ENCODE data around the gene QARS1. TPM values are rescaled to one million over a fixed set of nuclear protein-coding genes. Genes with fewer than 3 reads are reported as not detected.

QARS1 gene
- polyA plus RNA-seq, 1 donor (not counting 4 experiments of a cell fraction or from before 2014, with no cell fraction given): 131 TPM

DNA sequence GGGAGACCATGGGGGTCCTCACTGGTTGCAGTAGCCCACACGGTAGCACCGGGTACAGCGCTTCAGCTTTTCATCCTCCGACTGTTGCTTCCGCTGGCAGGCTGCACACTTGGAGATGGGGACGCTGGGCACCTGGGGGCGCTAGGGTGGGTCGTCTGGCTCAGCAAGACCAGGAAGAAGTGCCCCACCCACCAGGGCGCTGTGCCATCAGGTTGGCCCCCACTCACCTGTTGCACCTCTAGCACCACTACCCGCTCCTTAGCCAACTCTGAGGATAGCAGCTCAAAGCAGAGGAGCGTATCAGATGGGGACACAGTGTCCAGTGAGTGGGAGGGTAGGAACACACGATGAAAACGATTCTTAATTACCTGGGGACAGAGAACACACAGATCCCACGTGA lies 7.7 kb upstream of the QARS1 start:
- H2AFZ ChIP-seq (ENCODE audit: control insufficient read depth, low read length): no peak overlapping the region
- H3K27me3 ChIP-seq (ENCODE audit: control insufficient read depth, extremely low read depth, insufficient read depth, low read length): no peaks in the 10 kb centered on the region
- no peak overlapping the region for H3K4me2 ChIP-seq (ENCODE audit: control insufficient read depth, extremely low read depth, insufficient read depth, low read depth, low read length)
- H3K9ac ChIP-seq (ENCODE audit: control insufficient read depth, extremely low read depth, insufficient read depth, low read length): no peak overlapping the region
- no peaks in the 10 kb centered on the region for H3K9me1 ChIP-seq (ENCODE audit: control insufficient read depth, extremely low read depth, insufficient read depth, low read length)
- H3K4me1 ChIP-seq (ENCODE audit: control insufficient read depth, extremely low read depth, insufficient read depth, low read length): no peaks in the 10 kb centered on the region
- no peak overlapping the region for H3K27ac ChIP-seq (ENCODE audit: control insufficient read depth, insufficient read depth, low read length)
- H3K9me3 ChIP-seq (ENCODE audit: control insufficient read depth, low read depth, low read length): no peaks in the 10 kb centered on the region
- no peaks in the 10 kb centered on the region for H4K20me1 ChIP-seq (ENCODE audit: control insufficient read depth, extremely low read depth, insufficient read depth, low read length)
- no peak overlapping the region for H3K4me3 ChIP-seq (ENCODE audit: control insufficient read depth in 2 of 3, extremely low read depth in 1 of 3, insufficient read depth in 2 of 3, low read depth in 1 of 3, low read length in 3 of 3)
- no peak for TF ChIP-seq EZH2 (IDR thresholded peaks at IDR 0.05; ENCODE audit: low read length)
- TF ChIP-seq, protein P1, sequence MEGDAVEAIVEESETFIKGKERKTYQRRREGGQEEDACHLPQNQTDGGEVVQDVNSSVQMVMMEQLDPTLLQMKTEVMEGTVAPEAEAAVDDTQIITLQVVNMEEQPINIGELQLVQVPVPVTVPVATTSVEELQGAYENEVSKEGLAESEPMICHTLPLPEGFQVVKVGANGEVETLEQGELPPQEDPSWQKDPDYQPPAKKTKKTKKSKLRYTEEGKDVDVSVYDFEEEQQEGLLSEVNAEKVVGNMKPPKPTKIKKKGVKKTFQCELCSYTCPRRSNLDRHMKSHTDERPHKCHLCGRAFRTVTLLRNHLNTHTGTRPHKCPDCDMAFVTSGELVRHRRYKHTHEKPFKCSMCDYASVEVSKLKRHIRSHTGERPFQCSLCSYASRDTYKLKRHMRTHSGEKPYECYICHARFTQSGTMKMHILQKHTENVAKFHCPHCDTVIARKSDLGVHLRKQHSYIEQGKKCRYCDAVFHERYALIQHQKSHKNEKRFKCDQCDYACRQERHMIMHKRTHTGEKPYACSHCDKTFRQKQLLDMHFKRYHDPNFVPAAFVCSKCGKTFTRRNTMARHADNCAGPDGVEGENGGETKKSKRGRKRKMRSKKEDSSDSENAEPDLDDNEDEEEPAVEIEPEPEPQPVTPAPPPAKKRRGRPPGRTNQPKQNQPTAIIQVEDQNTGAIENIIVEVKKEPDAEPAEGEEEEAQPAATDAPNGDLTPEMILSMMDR (optimal IDR thresholded peaks at IDR 0.05 in 1 of 3, IDR thresholded peaks at IDR 0.05 in 1 of 3, conservative IDR thresholded peaks at IDR 0.05 in 1 of 3; ENCODE audit: extremely low read depth in 1 of 3, insufficient read depth in 2 of 3, low read length in 3 of 3): no peak
- H3K36me3 ChIP-seq (ENCODE audit: control insufficient read depth in 2 of 2, extremely low read depth in 1 of 2, insufficient read depth in 2 of 2, low read length in 2 of 2): peaks cover 56 to 77% of the 10 kb centered on the region in 2 experiments
- DNase-seq (ENCODE audit: low read depth, low spot score) (no peak), FAIRE-seq (no peak)
- dilution Hi-C loops (cut with MboI; ENCODE audit: extremely low pct_ligation_motif_present, low sequenced_read_pairs): no loop called here
- no peaks in the 10 kb centered on the region for H3K79me2 ChIP-seq (ENCODE audit: control insufficient read depth, insufficient read depth, low read length)

DNA sequence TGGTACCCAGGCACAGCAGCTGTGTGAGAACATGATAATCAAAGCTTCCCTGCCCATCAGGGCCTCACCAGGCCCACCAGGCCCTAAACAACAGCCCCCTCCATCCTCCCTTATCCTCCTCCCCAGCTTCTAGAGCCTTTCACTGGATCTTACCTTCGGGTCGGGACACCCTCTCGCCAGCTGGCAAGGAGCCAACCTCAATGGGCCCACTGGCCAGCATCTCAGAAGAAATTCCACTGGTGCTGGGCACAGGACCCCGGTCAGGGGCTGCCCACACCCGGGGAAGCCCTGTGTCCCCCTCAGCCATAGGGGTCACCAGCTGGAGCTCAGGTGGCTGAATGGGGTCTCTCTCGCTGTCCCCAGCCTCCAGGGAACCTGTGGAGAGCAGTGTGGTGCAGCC lies 6.8 kb upstream of the QARS1 start:
- Histone ChIP-seq H3K9me1 (ENCODE audit: control insufficient read depth, extremely low read depth, insufficient read depth, low read length) (no peaks in the 10 kb centered on the region), H3K4me2 (ENCODE audit: control insufficient read depth, extremely low read depth, insufficient read depth, low read depth, low read length) (no peak overlapping the region), H3K9me3 (ENCODE audit: control insufficient read depth, low read depth, low read length) (no peaks in the 10 kb centered on the region), H3K27me3 (ENCODE audit: control insufficient read depth, extremely low read depth, insufficient read depth, low read length) (no peaks in the 10 kb centered on the region), H3K79me2 (ENCODE audit: control insufficient read depth, insufficient read depth, low read length) (no peaks in the 10 kb centered on the region), H3K4me1 (ENCODE audit: control insufficient read depth, extremely low read depth, insufficient read depth, low read length) (no peaks in the 10 kb centered on the region), H3K27ac (ENCODE audit: control insufficient read depth, insufficient read depth, low read length) (no peak overlapping the region), H3K4me3 (ENCODE audit: control insufficient read depth in 2 of 3, extremely low read depth in 1 of 3, insufficient read depth in 2 of 3, low read depth in 1 of 3, low read length in 3 of 3) (no peak overlapping the region), H4K20me1 (ENCODE audit: control insufficient read depth, extremely low read depth, insufficient read depth, low read length) (no peaks in the 10 kb centered on the region), H3K9ac (ENCODE audit: control insufficient read depth, extremely low read depth, insufficient read depth, low read length) (no peak overlapping the region), H2AFZ (ENCODE audit: control insufficient read depth, low read length) (no peak overlapping the region), H3K36me3 (ENCODE audit: control insufficient read depth in 2 of 2, extremely low read depth in 1 of 2, insufficient read depth in 2 of 2, low read length in 2 of 2) (peaks cover 51 to 69% of the 10 kb centered on the region in 2 experiments)
- FAIRE-seq: no peak
- dilution Hi-C loops (cut with MboI; ENCODE audit: extremely low pct_ligation_motif_present, low sequenced_read_pairs): no loop called here
- DNase-seq (ENCODE audit: low read depth, low spot score): no peak
- TF ChIP-seq EZH2 (IDR thresholded peaks at IDR 0.05; ENCODE audit: low read length): no peak
- TF ChIP-seq, protein P1 (optimal IDR thresholded peaks at IDR 0.05 in 1 of 3, IDR thresholded peaks at IDR 0.05 in 1 of 3, conservative IDR thresholded peaks at IDR 0.05 in 1 of 3; ENCODE audit: extremely low read depth in 1 of 3, insufficient read depth in 2 of 3, low read length in 3 of 3): no peak
